HepG2 (cell line): ENCODE data around the gene JAKMIP3. TPM values are rescaled to one million over a fixed set of nuclear protein-coding genes. Genes with fewer than 3 reads are reported as not detected.

Experiments
- ATAC-seq: fragments of 200-7000 bp; cut with Tn5 transposase; 3 replicates; pipeline ENCODE4 v1.9.1; 2020; ENCODE audit warnings: mild to moderate bottlenecking, moderate library complexity
- BruUV-seq: library from RNA; stranded (reverse); fragments of 400-500 nt; replicated peaks from 2 replicates; lab custom pipeline; 2021; lab: Mats Ljungman, UMichigan
- CTCF ChIA-PET: fragments of 300-600 bp; formaldehyde crosslinking; extraction: SDS; loops from one replicate; lab custom pipeline; 2021; ENCODE audit warnings: low total read pairs, inconsistent platforms, low intra/inter-chr PET ratio; lab: Yijun Ruan, JAX
- POLR2A ChIA-PET: fragments of 350-600 bp; sonication (Branson Sonifier 250); formaldehyde crosslinking; loops from one replicate; lab custom pipeline; 2020; ENCODE audit warnings: antibody characterized with exemption, inconsistent platforms; lab: Yijun Ruan, JAX
- DNase-seq: peaks from one replicate; pipeline ENCODE4 v3.0.0-alpha.2; 2015; ENCODE audit warnings: low spot score
- FAIRE-seq: peaks from 3 replicates; lab custom pipeline; 2011; peaks lifted over from hg19 to GRCh38; lab: Jason Lieb, UNC
- H2AFZ ChIP-seq: one replicate; pipeline ENCODE4 v1.6.1; 2011; ENCODE audit warnings: low read length, inconsistent platforms
- H3K27ac ChIP-seq: fragments of 300-600 bp; 3 replicates; pipeline ENCODE4 v1.8.0; 2011; ENCODE audit warnings: mixed run types, mild to moderate bottlenecking, mixed read lengths, low read length, inconsistent platforms; ENCODE audit not compliant: insufficient read depth; ENCODE audit errors: extremely low read length
- H3K27me3 ChIP-seq, 2 experiments: fragments of 200-600 bp in 1 of 2; 2 replicates in 1 of 2; 3 replicates in 1 of 2; pipeline versions ENCODE4 v1.6.0 to v1.8.0; 2011; ENCODE audit warnings: low read length in 2 of 2, mild to moderate bottlenecking in 2 of 2, moderate library complexity in 2 of 2, inconsistent platforms in 1 of 2; ENCODE audit not compliant: insufficient read depth in 2 of 2, control insufficient read depth in 1 of 2
- H3K36me3 ChIP-seq, 2 experiments: fragments of 200-600 bp in 1 of 2; replicated peaks in 1 of 2; 2 replicates in 1 of 2; 3 replicates in 1 of 2; pipeline versions ENCODE4 v1.5.1 to v1.8.0; 2011; ENCODE audit warnings: low read length in 2 of 2, inconsistent platforms in 1 of 2; ENCODE audit not compliant: insufficient read depth in 2 of 2, control insufficient read depth in 1 of 2
- H3K4me1 ChIP-seq: 2 replicates; pipeline ENCODE4 v1.5.1; 2012; ENCODE audit warnings: low read length, inconsistent platforms; ENCODE audit not compliant: insufficient read depth
- H3K4me2 ChIP-seq: 2 replicates; pipeline ENCODE4 v1.6.0; 2011; ENCODE audit warnings: low read depth, low read length, inconsistent platforms
- H3K4me3 ChIP-seq, 3 experiments: fragments of 200-600 bp in 1 of 3; sonication (generic), shearing (Covaris generic) in 1 of 3; replicated peaks in 1 of 3; 2 replicates each; pipeline ENCODE4 v1.5.1; 2011 to 2016; ENCODE audit warnings: low read length in 3 of 3, inconsistent platforms in 2 of 3, low read depth in 2 of 3, mild to moderate bottlenecking in 2 of 3, control low read depth in 1 of 3, mixed read lengths in 1 of 3; ENCODE audit not compliant: insufficient read depth in 1 of 3
- H3K79me2 ChIP-seq: one replicate; pipeline ENCODE4 v1.6.1; 2011; ENCODE audit warnings: low read length, inconsistent platforms; ENCODE audit not compliant: insufficient read depth
- H3K9ac ChIP-seq: 2 replicates; pipeline ENCODE4 v1.6.0; 2011; ENCODE audit warnings: mild to moderate bottlenecking, low read depth, low read length, inconsistent platforms; ENCODE audit not compliant: insufficient read depth
- H3K9me3 ChIP-seq: 2 replicates; pipeline ENCODE4 v1.5.1; 2012; ENCODE audit warnings: mild to moderate bottlenecking, low read length
- H4K20me1 ChIP-seq: 2 replicates; pipeline ENCODE4 v1.6.0; 2011; ENCODE audit warnings: inconsistent platforms, mild to moderate bottlenecking, low read length, moderate library complexity; ENCODE audit not compliant: insufficient read depth
- EZH2 ChIP-seq: conservative IDR thresholded peaks from 2 replicates; pipeline ENCODE4 v1.6.1; 2012; ENCODE audit warnings: mild to moderate bottlenecking, low read depth, low read length, moderate library complexity
- WGBS: methylation state at CpG from one replicate; pipeline ENCODE4 v1.1.6; 2017; ENCODE audit warnings: low lambda C conversion rate; 5-methylcytosine and 5-hydroxymethylcytosine counted together
- in situ Hi-C: cut with HindIII; loops from 2 replicates; pipeline ENCODE4 v1.10.0; 2017; ENCODE audit warnings: low pct_unique_long_range_greater_than_20kb; ENCODE audit not compliant: extremely low pct_ligation_motif_present
- intact Hi-C: fragments of 100-400 bp; cut with micrococcal nuclease; formaldehyde crosslinking; loops from one replicate; pipeline ENCODE4 v1.10.0; 2022; ENCODE audit not compliant: unreplicated experiment
- polyA plus RNA-seq, 8 experiments: library from polyadenylated mRNA; depleted of rRNA in 3 of 8; stranded (reverse) in 7 of 8; unstranded in 1 of 8; fragments of >200 nt; fragmentation: Illumina TruSeq in 4 of 8; extraction: Trizol in 4 of 8; gene quantifications; 2 replicates each; pipeline versions ENCODE4 v1.2.1 to v1.2.3, GENCODE V29; 2011 to 2016; ENCODE audit warnings: low read depth in 4 of 8, missing spikeins in 1 of 8, mixed read lengths in 1 of 8; ENCODE audit not compliant: insufficient read depth in 1 of 8
- total RNA-seq, 5 experiments: library from RNA; depleted of rRNA; stranded (reverse); fragments of >200 nt; fragmentation: Illumina TruSeq; extraction: Trizol; gene quantifications; 2 replicates each; pipeline ENCODE4 v1.2.3, GENCODE V29; 2016; ENCODE audit warnings: low read depth in 1 of 5
- TF ChIP-seq, protein P1 (sequence below): IDR thresholded peaks from 2 replicates; pipeline ENCODE4 v1.6.1; 2016; ENCODE audit warnings: mild to moderate bottlenecking
- TF ChIP-seq, protein P2 (sequence below): sonication (generic); formaldehyde crosslinking; IDR thresholded peaks from 2 replicates; pipeline ENCODE4 v1.5.1; 2020; ENCODE audit warnings: mild to moderate bottlenecking, missing genetic modification reagents, moderate library complexity

The JAKMIP3 gene
- total and polyA plus RNA-seq, 2 of the 13 experiments (the other 11 are each of a cell fraction or from before 2014, with no cell fraction given) = 0.03 to 0.11 TPM

DNA sequence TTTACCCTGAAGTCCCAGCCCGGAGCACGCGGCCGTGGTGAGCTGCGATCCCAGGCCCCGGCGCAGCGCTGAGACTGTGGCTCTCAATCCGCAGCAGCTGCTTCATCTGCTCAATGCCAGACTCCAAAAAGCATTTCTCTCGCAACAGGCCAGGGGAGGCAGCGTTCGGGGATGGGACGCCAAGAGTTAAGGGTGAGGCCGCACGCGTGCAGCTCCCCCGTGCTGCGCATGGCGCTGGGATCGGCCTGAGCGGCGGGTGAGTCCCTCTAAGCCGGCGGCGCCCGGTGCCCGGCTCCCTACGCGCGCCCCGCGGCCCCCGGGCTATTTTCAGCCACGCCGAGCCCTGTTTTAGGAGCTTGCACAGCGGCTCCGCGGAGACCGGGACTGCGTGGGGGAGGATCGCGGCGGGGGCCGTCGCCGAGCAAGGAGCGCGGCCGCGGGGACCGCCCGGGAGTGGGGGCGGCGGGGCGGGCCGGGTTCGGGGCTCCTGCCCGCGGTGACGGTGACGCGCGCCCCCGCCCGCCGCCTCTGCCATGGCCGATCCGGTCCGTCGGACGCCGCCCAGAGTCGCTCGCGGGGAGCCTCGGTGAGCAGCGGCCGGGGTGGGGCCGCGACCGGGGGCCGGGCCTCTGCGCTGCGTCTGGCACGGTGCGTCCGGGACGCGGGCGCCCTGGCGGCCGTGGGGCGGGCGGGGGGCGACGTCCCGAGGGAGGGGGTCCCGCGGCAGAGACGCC lies 29.4 kb upstream of the JAKMIP3 start:
- in situ Hi-C loops = no loop called here
- Histone ChIP-seq H3K4me1 (no peaks in the 10 kb centered on the region), H3K4me3 (peak overlapping the region in 2 of 3 experiments; percentile 6 to 33; a peak in 2 of 6 replicates), H3K27ac (no peak overlapping the region)
- no CpG with 5 or more reads among the region's 100 CpGs for WGBS
- POLR2A ChIA-PET = no interaction called here
- no peak for FAIRE-seq
- TF ChIP-seq EZH2 = 0 out of 2 replicates have a peak, but pooled peaks have one; percentile 10
- TF ChIP-seq, protein P1, sequence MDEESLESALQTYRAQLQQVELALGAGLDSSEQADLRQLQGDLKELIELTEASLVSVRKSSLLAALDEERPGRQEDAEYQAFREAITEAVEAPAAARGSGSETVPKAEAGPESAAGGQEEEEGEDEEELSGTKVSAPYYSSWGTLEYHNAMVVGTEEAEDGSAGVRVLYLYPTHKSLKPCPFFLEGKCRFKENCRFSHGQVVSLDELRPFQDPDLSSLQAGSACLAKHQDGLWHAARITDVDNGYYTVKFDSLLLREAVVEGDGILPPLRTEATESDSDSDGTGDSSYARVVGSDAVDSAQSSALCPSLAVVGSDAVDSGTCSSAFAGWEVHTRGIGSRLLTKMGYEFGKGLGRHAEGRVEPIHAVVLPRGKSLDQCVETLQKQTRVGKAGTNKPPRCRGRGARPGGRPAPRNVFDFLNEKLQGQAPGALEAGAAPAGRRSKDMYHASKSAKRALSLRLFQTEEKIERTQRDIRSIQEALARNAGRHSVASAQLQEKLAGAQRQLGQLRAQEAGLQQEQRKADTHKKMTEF (CRISPR knock-in tag) = no peak
- TF ChIP-seq, protein P2, sequence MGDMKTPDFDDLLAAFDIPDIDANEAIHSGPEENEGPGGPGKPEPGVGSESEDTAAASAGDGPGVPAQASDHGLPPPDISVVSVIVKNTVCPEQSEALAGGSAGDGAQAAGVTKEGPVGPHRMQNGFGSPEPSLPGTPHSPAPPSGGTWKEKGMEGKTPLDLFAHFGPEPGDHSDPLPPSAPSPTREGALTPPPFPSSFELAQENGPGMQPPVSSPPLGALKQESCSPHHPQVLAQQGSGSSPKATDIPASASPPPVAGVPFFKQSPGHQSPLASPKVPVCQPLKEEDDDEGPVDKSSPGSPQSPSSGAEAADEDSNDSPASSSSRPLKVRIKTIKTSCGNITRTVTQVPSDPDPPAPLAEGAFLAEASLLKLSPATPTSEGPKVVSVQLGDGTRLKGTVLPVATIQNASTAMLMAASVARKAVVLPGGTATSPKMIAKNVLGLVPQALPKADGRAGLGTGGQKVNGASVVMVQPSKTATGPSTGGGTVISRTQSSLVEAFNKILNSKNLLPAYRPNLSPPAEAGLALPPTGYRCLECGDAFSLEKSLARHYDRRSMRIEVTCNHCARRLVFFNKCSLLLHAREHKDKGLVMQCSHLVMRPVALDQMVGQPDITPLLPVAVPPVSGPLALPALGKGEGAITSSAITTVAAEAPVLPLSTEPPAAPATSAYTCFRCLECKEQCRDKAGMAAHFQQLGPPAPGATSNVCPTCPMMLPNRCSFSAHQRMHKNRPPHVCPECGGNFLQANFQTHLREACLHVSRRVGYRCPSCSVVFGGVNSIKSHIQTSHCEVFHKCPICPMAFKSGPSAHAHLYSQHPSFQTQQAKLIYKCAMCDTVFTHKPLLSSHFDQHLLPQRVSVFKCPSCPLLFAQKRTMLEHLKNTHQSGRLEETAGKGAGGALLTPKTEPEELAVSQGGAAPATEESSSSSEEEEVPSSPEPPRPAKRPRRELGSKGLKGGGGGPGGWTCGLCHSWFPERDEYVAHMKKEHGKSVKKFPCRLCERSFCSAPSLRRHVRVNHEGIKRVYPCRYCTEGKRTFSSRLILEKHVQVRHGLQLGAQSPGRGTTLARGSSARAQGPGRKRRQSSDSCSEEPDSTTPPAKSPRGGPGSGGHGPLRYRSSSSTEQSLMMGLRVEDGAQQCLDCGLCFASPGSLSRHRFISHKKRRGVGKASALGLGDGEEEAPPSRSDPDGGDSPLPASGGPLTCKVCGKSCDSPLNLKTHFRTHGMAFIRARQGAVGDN (CRISPR knock-in tag) = peak; percentile 36; the same call in 1 of the 2 replicates
- TF ChIP-seq, all 625 proteins: peak for 2
- ATAC-seq (peak; percentile 36), DNase-seq (no peak)
- CTCF ChIA-PET = no interaction called here
- Histone ChIP-seq H3K36me3 (no peaks in the 10 kb centered on the region), H4K20me1 (no peaks in the 10 kb centered on the region; the same call in 1 of the 2 replicates), H3K4me2 (peak overlapping the region; percentile 12; the same call in 1 of the 2 replicates), H3K79me2 (no peaks in the 10 kb centered on the region), H3K27me3 (peaks cover 18 to 84% of the 10 kb centered on the region in 2 experiments), H2AFZ (no peak overlapping the region), H3K9me3 (no peaks in the 10 kb centered on the region), H3K9ac (no peak overlapping the region)
- no TSS peak for BruUV-seq
- intact Hi-C loops = no loop called here
